ENCODE measurements around the gene ITK.
A peak's percentile ranks its signal among the peaks of the same experiment; 100 is the strongest.

ITK gene

GRCh38 chr5:157143127-157143971 lies 37.3 kb upstream of the ITK start:
- ChIA-PET POLR2A (interaction anchor here (0.7 kb wide), 2 partner anchors 110 to 1419 kb away, joined by 3 to 4 read pairs; no protein-coding TSS in a partner anchor), CTCF (interaction anchor here (0.9 to 2.8 kb wide), 4 partner anchors 10 to 166 kb away, joined by 3 to 22 read pairs (median 4); no protein-coding TSS in a partner anchor)
- no peak for DNase-seq (ENCODE audit: low read depth, low spot score)
- peak overlapping the region; percentile 97 for H3K4me3 ChIP-seq (ENCODE audit: low read depth, low read length)
- TF ChIP-seq, protein P1, sequence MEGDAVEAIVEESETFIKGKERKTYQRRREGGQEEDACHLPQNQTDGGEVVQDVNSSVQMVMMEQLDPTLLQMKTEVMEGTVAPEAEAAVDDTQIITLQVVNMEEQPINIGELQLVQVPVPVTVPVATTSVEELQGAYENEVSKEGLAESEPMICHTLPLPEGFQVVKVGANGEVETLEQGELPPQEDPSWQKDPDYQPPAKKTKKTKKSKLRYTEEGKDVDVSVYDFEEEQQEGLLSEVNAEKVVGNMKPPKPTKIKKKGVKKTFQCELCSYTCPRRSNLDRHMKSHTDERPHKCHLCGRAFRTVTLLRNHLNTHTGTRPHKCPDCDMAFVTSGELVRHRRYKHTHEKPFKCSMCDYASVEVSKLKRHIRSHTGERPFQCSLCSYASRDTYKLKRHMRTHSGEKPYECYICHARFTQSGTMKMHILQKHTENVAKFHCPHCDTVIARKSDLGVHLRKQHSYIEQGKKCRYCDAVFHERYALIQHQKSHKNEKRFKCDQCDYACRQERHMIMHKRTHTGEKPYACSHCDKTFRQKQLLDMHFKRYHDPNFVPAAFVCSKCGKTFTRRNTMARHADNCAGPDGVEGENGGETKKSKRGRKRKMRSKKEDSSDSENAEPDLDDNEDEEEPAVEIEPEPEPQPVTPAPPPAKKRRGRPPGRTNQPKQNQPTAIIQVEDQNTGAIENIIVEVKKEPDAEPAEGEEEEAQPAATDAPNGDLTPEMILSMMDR (IDR thresholded peaks at IDR 0.05; ENCODE audit: insufficient read depth, low read length, missing control alignments) = no peak

GRCh38 chr5:157148734-157149615 lies 31.7 kb upstream of the ITK start:
- POLR2A ChIA-PET = no interaction called here
- no peak for DNase-seq (ENCODE audit: low read depth, low spot score)
- CTCF ChIA-PET = interaction anchor here (0.7 to 4.9 kb wide), 25 partner anchors 9 to 1983 kb away, joined by 3 to 47 read pairs (median 5); partner anchors contain the start of genes GARIN3 and LSM11
- TF ChIP-seq, protein P1 (IDR thresholded peaks at IDR 0.05; ENCODE audit: insufficient read depth, low read length, missing control alignments) = peak; percentile 76
- no peak overlapping the region for H3K4me3 ChIP-seq (ENCODE audit: low read depth, low read length)

- no peak overlapping the region for H3K4me3 ChIP-seq (ENCODE audit: low read depth, low read length)
- POLR2A ChIA-PET = interaction anchor here (0.7 kb wide), 1 partner anchor 175 kb away, joined by 3 read pairs; no protein-coding TSS in a partner anchor
- TF ChIP-seq, protein P1 (IDR thresholded peaks at IDR 0.05; ENCODE audit: insufficient read depth, low read length, missing control alignments) = no peak
- DNase-seq (ENCODE audit: low read depth, low spot score) = no peak
- CTCF ChIA-PET = interaction anchor here (0.6 to 4.9 kb wide), 2 partner anchors 14 to 163 kb away, joined by 3 to 47 read pairs; no protein-coding TSS in a partner anchor
Observed at GRCh38 chr5:157150995-157151394, 29.6 kb upstream of the ITK start.

DNA sequence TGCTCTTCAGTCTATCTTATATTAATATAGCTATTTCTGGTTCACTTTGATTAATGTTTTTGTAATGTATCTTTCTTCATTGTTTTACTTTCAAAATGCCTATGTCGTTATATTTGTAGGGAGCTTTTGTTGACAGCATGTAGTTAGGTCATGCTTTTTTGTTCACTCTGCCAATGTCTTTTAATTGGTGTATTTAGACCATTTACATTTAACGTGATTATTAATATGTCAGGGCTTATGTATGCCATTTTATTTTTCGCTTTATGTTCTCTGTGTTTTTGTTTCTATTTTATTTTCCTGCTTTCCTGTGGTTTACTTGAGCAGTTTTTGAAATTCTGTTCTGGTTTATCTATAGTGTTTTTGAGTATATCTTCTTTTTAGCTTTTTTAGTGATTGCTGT lies 25.3 kb upstream of the ITK start:
- H3K4me3 ChIP-seq (ENCODE audit: low read depth, low read length) = no peak overlapping the region
- POLR2A ChIA-PET = no interaction called here
- CTCF ChIA-PET = interaction anchor here (1.1 to 1.8 kb wide), 3 partner anchors 10 to 144 kb away, joined by 3 to 5 read pairs (median 4); partner anchors contain the start of gene MED7
- no peak for DNase-seq (ENCODE audit: low read depth, low spot score)
- TF ChIP-seq, protein P1 (IDR thresholded peaks at IDR 0.05; ENCODE audit: insufficient read depth, low read length, missing control alignments) = no peak

DNA sequence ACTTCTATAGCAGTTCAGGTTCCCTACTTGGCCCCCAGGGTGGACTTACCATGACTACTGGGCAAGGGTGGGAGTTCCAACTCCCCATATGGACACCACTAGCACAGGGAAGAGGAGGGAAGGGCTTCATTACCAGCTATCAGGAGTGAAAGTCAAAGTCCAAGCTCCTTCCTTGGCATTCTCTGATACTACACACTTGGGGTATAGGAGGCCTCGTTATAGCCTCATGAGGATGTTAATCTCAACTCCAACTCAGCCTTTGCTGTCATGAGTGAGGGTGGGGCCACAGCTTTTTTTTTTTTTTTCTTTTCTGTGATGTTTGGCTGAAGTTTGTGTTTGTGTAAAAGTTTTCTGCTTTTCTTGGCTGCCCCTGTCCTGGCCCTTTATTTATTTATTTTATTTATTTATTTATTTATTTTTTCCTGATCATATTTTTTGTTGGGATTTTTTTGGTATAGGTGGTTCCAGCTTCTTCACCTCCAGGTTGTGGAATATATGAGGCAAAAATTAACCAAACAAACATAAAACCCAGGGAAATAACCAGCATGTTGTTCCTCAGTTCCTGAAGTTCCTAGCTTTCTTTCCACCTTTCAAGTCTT lies 23.2 kb upstream of the ITK start:
- POLR2A ChIA-PET = interaction anchor here (0.6 kb wide), 1 partner anchor 397 kb away, joined by 3 read pairs; no protein-coding TSS in a partner anchor
- no peak for DNase-seq (ENCODE audit: low read depth, low spot score)
- H3K4me3 ChIP-seq (ENCODE audit: low read depth, low read length) = no peak overlapping the region
- CTCF ChIA-PET = interaction anchor here (0.6 to 2.8 kb wide), 2 partner anchors 9 to 10 kb away, joined by 3 to 22 read pairs; no protein-coding TSS in a partner anchor
- TF ChIP-seq, protein P1 (IDR thresholded peaks at IDR 0.05; ENCODE audit: insufficient read depth, low read length, missing control alignments) = no peak
